ENCODE measurements around the gene ZNF584.

ZNF584 gene

DNA sequence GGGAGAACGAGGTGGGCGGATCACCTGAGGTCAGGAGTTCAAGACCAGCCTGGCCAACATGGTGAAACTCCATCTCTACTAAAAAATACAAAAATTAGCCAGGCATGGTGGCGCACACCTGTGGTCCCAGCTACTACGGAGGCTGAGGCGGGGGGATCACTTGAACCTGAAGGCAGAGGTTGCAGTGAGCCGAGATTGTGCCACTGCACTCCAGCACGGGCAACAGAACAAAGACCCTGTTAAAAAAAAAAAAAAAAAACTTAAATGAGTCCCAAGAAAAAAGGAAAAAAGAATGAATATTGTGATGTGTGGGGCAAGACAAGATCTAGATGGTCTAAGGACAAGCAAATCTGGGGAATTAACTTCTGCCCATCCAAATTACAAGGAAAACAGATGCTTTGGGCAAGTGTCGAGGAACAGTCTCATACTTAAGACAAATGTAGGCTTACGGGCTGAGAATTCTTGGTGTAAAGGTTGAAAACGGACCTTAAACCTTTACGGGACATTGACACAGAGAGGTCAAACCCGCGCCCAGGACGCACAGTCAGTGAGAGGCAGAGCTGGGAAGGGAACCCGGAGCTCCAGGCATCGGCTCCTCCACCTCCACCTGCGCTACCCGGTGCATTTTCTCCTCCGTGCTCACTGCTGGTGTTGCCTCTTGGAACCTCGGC is 57.8 kb downstream of the ZNF584 start:
- DNase-seq (ENCODE audit: low read depth): no peak

DNA sequence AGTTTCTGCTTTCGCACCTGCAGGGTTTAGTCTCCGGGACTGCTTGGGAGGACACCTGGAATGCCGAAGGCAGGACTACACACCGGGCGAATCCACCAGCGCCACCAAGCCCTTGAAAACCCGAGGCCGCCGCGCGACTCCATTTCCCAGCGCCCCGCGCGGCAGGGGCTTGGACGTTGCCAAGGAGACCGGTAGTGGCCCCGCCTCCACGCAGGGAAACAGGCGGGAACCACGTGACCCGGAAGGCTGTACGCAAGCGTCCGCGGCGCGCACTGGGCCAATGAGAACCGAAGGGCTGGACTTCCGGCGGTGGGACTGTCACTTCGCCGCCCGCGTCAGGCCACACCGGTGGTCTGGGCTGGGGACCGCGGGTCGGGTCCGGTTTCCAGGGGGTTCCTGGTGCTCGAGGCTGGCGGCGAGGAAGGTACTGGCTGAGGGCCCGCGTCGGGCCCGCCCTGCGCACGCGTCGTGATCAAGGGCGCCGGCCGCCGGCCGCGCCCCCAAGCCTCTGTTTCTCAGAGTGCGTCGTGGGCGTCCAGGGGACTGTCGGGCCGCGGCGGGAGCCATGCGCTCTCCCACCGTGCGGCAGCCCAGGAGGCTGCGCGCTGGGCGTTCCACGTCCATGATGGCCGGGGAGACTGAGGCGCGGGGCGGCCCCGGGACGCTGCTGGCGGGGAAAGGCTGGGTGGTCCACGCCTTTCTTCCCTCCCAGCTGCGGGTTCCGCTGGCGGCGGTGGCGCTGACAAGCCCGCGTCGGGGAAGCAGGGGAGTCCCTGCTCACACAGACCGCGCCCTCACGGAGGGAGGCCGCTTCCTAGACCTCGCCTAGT is 58.5 kb downstream of the ZNF584 start, which contains the start of gene ZNF324:
Gene ZNF324 (plus strand): TSS at position 321 of the 830 bp plus-strand sequence. CDS start 2,106 bp downstream, outside the sequence.
- peak; percentile 55 for DNase-seq (ENCODE audit: low read depth)

Data from GM04503 (cell line).